GM12892 (cell line): ENCODE results near the gene ADNP.
"Not testable (repeated sequence)": the region's sequence is repeated elsewhere in the genome, so short reads cannot be mapped to it uniquely, and the experiment has no call there.

ENCODE experiments used
- DNase-seq: peaks from one replicate; pipeline ENCODE4 v3.0.0; 2011; ENCODE audit not compliant: insufficient read length
- FAIRE-seq: peaks from 2 replicates; lab custom pipeline; 2011; peaks lifted over from hg19 to GRCh38; lab: Jason Lieb, UNC
- POLR2A ChIP-seq: IDR thresholded peaks from 2 replicates; pipeline ENCODE4 v1.6.1; 2011; ENCODE audit warnings: low read depth, low read length, control low read depth
- POLR2AphosphoS5 ChIP-seq: IDR thresholded peaks from 2 replicates; pipeline ENCODE4 v1.6.1; 2011; ENCODE audit warnings: low read depth, low read length, control low read depth
- TAF1 ChIP-seq: IDR thresholded peaks from 2 replicates; pipeline ENCODE4 v1.6.1; 2011; ENCODE audit warnings: low read depth, mild to moderate bottlenecking, control low read depth, low read length, borderline replicate concordance

Gene ADNP

DNA sequence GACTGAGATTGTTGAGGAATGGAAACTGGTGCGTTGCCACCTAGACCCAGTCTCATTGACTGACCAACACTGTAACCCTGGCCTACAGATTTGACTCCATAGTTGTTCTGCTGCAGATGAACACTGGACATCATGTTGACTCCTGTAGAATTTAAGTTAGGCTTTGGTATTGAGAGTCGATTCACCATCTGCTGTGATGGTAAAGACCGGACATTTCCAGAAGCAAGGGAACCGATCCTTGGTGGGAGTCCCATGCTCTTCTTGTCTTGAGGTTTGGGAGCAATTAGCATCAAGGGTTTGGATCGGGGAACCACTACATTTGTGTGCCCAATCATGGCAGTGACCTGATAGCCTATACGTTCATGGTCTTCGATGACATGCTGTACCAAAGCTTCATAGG lies 37.6 kb downstream of the ADNP start:
- TF ChIP-seq POLR2AphosphoS5: no peak
- TF ChIP-seq POLR2A: no peak
- no peak for TF ChIP-seq TAF1
- DNase-seq (no peak), FAIRE-seq (peak; percentile 44)

- DNase-seq (no peak), FAIRE-seq (no peak)
- TF ChIP-seq POLR2A: no peak
- peak; percentile 58; the same call in 1 of the 2 replicates for TF ChIP-seq POLR2AphosphoS5
Observed at GRCh38 chr20:50892394-50892793, 38.8 kb downstream of the ADNP start.

GRCh38 chr20:50891138-50891537 lies 40.1 kb downstream of the ADNP start:
- FAIRE-seq (no peak), DNase-seq (no peak)
- TF ChIP-seq TAF1 (no peak), POLR2A (peak; percentile 67), POLR2AphosphoS5 (peak; percentile 75)

DNA sequence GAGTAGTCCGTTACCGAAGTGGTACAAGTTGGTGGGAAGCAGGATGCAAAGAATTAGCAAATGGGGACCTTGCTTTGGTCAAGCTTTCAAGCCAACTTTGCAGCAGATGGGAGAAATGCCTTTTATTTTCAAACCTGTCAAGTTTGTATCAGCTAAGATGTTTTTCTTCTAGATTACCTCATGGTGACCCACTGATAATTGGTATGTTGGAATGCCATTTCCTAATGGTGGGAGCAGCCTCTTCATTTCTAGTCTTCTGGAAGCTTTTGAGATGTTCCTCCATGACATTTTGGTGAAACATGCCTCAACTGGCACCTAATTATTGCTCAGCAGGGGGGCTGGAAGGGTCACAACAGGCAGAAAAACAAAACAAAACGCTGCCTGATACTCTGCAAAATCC lies 43.7 kb downstream of the ADNP start:
- TF ChIP-seq POLR2A: no peak; the same call in 1 of the 2 replicates
- TF ChIP-seq POLR2AphosphoS5: 0 out of 2 replicates have a peak, but pooled peaks have one; percentile 14
- DNase-seq (no peak), FAIRE-seq (no peak)

DNA sequence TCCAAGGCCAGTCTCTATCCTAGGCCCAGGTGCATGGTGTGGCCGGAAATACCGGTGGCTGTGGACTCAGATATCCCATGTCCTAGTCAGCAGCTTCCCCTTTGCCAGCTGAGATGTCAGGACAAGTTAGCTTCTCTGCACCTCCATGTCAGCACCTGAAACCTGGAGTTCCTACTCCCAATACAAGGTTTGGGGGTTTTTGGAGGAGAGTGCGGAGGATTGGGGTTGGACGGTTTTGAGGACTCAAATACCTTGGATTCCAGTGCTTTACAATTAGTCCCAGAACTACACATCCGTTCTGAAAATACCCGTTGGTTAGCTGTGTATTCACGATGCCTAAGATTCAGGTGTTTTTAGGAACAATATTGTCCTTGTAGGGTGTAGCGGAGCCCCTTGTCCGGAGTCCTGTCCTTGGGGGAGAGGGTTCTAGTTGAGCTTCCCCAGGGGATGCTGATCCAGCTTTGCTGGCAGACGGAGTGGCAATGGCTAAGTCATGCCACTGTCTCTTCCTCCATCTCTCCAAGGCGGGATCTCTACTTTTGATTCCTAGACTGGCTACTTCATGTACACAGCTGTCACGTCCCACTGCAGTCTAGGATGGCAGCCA lies 45.0 kb downstream of the ADNP start:
- FAIRE-seq: no peak
- no peak for TF ChIP-seq POLR2A
- peak; percentile 59 for TF ChIP-seq POLR2AphosphoS5
- DNase-seq: no peak

DNA sequence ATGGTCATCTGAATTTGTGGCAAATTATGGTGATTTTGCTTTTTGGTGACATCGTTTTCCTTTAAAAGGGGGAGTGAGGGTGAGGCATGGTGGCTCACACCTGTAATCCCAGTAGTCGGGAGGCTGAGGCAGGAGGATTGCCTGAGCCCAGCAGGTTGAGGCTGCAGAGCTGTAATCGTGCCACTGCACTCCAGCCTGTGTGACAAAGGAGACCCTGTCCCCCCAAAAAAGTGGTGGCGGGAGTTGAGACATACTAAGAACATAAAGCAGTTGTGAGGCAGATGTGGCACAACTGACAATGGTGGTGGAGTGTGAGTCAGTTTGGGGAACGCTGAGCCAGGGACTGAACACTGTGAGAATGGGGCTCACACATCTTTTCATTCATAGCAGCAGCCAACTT lies 45.5 kb downstream of the ADNP start:
- TF ChIP-seq POLR2AphosphoS5: no peak
- no peak for TF ChIP-seq TAF1
- no peak for TF ChIP-seq POLR2A
- DNase-seq: no peak
- FAIRE-seq: no peak

- no peak for FAIRE-seq
- no peak for DNase-seq
- TF ChIP-seq POLR2AphosphoS5: no peak
- TF ChIP-seq POLR2A: no peak
- TF ChIP-seq TAF1: no peak
Observed at GRCh38 chr20:50885068-50885467, 46.2 kb downstream of the ADNP start.

DNA sequence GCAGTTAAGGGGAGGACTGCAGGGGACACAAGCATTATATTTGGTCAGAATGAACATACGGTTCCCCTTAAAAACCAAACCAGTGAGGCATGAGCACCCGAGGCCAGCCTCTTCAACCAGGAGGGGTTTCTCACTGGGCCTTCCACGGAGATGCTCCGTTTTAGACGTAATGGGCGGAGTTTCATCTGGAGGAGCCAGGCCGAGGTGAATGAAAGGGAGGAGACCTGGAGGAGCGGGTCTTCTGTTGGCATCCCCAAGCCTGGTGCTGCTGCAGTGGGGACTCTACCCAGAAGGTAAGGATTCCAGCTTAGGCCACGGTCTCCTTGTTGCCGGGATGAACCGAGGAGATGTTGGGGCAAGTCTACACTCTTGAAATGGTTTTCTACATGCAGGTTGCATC lies 47.4 kb downstream of the ADNP start:
- TF ChIP-seq POLR2A: peak; percentile 30; the same call in 1 of the 2 replicates
- TF ChIP-seq TAF1: no peak
- TF ChIP-seq POLR2AphosphoS5: no peak
- no peak for FAIRE-seq
- no peak for DNase-seq

GRCh38 chr20:50881759-50882424 lies 49.3 kb downstream of the ADNP start:
- DNase-seq, FAIRE-seq: not testable (repeated sequence)

GRCh38 chr20:50879649-50880550 lies 51.3 kb downstream of the ADNP start:
- no peak for DNase-seq
- FAIRE-seq: no peak
- TF ChIP-seq POLR2AphosphoS5 (no peak), TAF1 (no peak), POLR2A (no peak)

GRCh38 chr20:50877232-50877743 lies 53.9 kb downstream of the ADNP start:
- no peak for TF ChIP-seq POLR2AphosphoS5
- TF ChIP-seq TAF1: no peak
- TF ChIP-seq POLR2A: no peak
- DNase-seq (no peak), FAIRE-seq (no peak)

DNA sequence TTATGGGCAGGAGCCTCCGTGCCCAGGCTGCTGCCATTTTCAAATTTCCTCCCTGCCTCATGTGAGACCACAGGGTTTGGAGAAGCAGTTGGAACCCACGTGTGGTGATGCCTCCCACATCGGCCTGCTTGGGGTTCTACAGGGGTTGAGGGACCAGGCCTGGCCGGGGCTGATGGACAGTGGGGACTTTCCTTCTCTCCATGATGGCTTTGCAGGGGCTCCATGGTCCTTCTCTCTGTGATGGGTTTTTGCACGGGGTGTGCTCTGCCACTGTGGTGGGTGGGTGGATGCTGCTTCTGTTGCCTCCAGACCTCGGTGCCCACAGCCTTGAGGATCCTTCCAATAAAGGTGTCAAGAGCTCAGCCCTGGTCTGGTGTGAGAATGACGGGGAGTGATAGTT lies 54.4 kb downstream of the ADNP start:
- TF ChIP-seq POLR2AphosphoS5: no peak
- TF ChIP-seq TAF1: no peak
- TF ChIP-seq POLR2A: no peak
- no peak for FAIRE-seq
- no peak for DNase-seq
